OCI-LY1 (cell line): Measurements from ENCODE around the gene EVC2.

ENCODE experiments used
- EZH2 ChIP-seq: fragments of 200-600 bp; sonication (generic), shearing (Covaris generic); IDR thresholded peaks from 2 replicates; pipeline ENCODE4 v1.8.0; 2017; ENCODE audit warnings: borderline replicate concordance, mixed run types, mild to moderate bottlenecking, antibody characterized with exemption, low read length, moderate library complexity, mixed read lengths
- TF ChIP-seq, protein P1 (sequence below): fragments of 200-600 bp; sonication (generic), shearing (Covaris generic); IDR thresholded peaks from 2 replicates; pipeline ENCODE4 v1.5.1; 2017; ENCODE audit warnings: mild to moderate bottlenecking, antibody characterized with exemption, low read length, moderate library complexity, mixed read lengths

DNA sequence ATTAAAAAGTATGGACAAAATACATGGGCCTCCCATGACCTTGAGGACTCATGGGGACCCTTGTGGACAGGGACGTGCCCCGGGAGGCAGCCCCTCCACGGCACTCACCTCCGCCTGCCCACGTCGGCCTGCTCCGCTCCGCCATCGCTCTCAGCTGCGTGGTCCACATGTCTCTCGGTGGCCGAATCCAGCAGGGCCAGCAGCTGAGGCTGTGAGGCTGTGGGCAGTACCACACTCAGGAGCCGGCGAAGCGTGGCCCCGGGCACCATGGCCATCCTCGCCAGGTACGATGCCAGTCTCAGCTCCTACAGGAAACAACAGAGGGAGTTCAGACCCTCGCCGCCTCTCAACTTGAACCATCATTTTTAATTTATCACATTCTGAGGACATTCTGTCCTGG is 140.0 kb downstream of the EVC2 start:
- TF ChIP-seq, protein P1, sequence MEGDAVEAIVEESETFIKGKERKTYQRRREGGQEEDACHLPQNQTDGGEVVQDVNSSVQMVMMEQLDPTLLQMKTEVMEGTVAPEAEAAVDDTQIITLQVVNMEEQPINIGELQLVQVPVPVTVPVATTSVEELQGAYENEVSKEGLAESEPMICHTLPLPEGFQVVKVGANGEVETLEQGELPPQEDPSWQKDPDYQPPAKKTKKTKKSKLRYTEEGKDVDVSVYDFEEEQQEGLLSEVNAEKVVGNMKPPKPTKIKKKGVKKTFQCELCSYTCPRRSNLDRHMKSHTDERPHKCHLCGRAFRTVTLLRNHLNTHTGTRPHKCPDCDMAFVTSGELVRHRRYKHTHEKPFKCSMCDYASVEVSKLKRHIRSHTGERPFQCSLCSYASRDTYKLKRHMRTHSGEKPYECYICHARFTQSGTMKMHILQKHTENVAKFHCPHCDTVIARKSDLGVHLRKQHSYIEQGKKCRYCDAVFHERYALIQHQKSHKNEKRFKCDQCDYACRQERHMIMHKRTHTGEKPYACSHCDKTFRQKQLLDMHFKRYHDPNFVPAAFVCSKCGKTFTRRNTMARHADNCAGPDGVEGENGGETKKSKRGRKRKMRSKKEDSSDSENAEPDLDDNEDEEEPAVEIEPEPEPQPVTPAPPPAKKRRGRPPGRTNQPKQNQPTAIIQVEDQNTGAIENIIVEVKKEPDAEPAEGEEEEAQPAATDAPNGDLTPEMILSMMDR = no peak
- no peak for TF ChIP-seq EZH2
